T follicular helper cell (primary cell): ENCODE measurements around the gene CFAP20DC.
"Not testable (repeated sequence)": the region's sequence is repeated elsewhere in the genome, so short reads cannot be mapped to it uniquely, and the experiment has no call there.

ENCODE experiments used
- DNase-seq: peaks from one replicate; pipeline ENCODE4 v3.0.0-alpha.2; 2020; ENCODE audit warnings: low read depth

The CFAP20DC gene

GRCh38 chr3:58868097-58868779, 181.6 kb downstream of the CFAP20DC start:
- DNase-seq = no peak

- no peak for DNase-seq
Observed at GRCh38 chr3:58867621-58868020, 182.2 kb downstream of the CFAP20DC start.

GRCh38 chr3:58866079-58866478, 183.7 kb downstream of the CFAP20DC start:
- DNase-seq = no peak

- no peak for DNase-seq
Observed at GRCh38 chr3:58864480-58864879, 185.3 kb downstream of the CFAP20DC start.

- no peak for DNase-seq
Observed at GRCh38 chr3:58863206-58863605, 186.6 kb downstream of the CFAP20DC start.

- DNase-seq = no peak
Observed at GRCh38 chr3:58861551-58861950, 188.3 kb downstream of the CFAP20DC start.

GRCh38 chr3:58858126-58858525, 191.7 kb downstream of the CFAP20DC start:
- DNase-seq = no peak

- DNase-seq = no peak
Observed at GRCh38 chr3:58857402-58857801, 192.4 kb downstream of the CFAP20DC start.

- DNase-seq = no peak
Observed at GRCh38 chr3:58848826-58849225, 201.0 kb downstream of the CFAP20DC start.

GRCh38 chr3:58842050-58842747, 207.6 kb downstream of the CFAP20DC start:
- DNase-seq = not testable (repeated sequence)

GRCh38 chr3:58840949-58841348, 208.9 kb downstream of the CFAP20DC start:
- DNase-seq = no peak

- no peak for DNase-seq
Observed at GRCh38 chr3:58839964-58840363, 209.9 kb downstream of the CFAP20DC start.

GRCh38 chr3:58839187-58839586, 210.6 kb downstream of the CFAP20DC start:
- no peak for DNase-seq

GRCh38 chr3:58837856-58838255, 212.0 kb downstream of the CFAP20DC start:
- no peak for DNase-seq

- no peak for DNase-seq
Observed at GRCh38 chr3:58837141-58837843, 212.5 kb downstream of the CFAP20DC start.

- DNase-seq = no peak
Observed at GRCh38 chr3:58835086-58835485, 214.7 kb downstream of the CFAP20DC start.

GRCh38 chr3:58833491-58833890, 216.3 kb downstream of the CFAP20DC start:
- no peak for DNase-seq

- no peak for DNase-seq
Observed at GRCh38 chr3:58829321-58830000, 220.4 kb downstream of the CFAP20DC start.

GRCh38 chr3:58824777-58825176, 225.0 kb downstream of the CFAP20DC start:
- DNase-seq = no peak

- no peak for DNase-seq
Observed at GRCh38 chr3:58824285-58824684, 225.5 kb downstream of the CFAP20DC start.

- not testable (repeated sequence) for DNase-seq
Observed at GRCh38 chr3:58806551-58807244, 243.1 kb downstream of the CFAP20DC start.

GRCh38 chr3:58804914-58805313, 244.9 kb downstream of the CFAP20DC start:
- no peak for DNase-seq
